Stimulated activated CD4-positive, alpha-beta T cell treated with anti-CD3 and anti-CD28 coated beads, Interleukin-12 subunit alpha, Interleukin-12 subunit beta, amount 100 ng/mL, for 24 hours (primary cell): ENCODE results near the gene VPS13D.
"Not testable (repeated sequence)": the region's sequence is repeated elsewhere in the genome, so short reads cannot be mapped to it uniquely, and the experiment has no call there.

Experiments
- DNase-seq, 2 experiments: peaks; one replicate each; pipeline ENCODE4 v3.0.0-alpha.2; 2020; ENCODE audit warnings: low read depth in 2 of 2

The VPS13D gene

DNA sequence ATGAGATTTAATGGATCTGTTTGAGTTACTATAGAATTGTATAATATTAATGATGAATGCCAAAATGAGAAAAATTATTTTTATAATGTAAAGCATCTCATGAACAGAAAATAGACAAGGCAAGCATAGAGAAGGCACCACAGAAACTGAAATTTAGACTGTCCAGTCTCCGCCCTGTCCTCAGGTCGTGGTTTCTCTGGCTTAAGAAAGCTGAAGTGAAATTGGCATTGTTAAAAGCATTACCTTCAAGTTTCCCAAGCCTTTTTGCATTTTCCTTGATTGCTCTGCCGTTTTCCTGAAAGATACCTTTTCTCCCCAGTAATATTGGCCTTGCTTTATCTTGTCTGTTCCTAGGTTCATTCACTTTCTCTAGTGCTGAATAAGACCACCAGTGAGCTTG is 58.0 kb downstream of the VPS13D start:
- DNase-seq, result no peak

DNA sequence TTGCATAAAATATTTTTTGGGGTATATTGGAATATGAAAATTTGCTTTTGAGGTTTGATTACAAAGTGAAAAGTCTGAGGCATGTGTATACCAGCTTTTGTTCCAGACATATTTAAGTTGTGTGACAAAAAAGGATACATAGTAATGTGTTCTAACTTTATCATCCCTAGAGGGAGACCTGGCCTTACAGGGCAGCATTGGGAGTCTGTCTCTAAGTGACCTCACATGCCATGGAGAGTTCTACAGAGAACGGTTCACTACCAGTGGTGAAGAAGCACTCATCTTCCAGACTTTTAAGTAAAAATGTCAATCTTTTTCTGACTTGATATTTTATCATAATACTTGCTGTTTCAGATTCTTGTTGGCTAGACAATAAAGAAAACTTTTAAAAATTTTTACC is 61.0 kb downstream of the VPS13D start:
- DNase-seq, result no peak

DNA sequence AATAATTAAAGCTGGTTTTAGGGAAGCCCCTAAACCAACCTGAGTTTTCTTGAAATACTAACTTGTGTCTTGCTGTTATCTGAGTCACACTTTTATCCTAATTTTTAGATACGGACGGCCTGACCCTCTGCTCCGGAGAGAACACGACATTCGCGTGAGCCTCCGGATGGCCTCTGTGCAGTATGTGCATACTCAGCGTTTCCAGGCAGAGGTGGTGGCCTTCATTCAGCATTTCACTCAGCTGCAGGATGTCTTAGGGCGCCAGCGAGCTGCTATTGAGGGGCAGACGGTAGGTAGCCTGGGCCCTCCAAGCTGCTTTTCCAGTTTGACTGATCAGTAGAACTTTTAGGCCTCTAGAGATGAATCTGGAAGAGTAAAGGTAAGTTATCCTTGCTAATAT is 63.6 kb downstream of the VPS13D start:
- DNase-seq, result no peak

DNA sequence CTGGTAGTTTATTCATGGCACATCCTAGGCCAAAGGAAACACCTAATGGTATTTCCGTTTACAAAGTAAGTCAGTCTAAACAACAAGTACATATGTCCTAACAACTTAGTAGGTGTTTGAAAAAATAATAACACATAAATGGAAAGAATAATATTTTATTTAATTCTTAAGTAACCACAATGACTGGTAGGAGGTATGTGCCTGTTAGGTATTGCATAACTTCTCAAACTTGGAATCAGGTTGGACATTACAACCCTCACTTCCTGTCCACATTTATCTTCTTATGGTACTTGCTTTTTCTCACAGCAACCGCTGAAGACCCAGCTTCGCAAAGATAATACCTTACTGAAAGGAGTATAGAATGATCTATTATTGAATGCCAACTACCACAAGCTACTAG is 64.2 kb downstream of the VPS13D start:
- DNase-seq, result no peak

DNA sequence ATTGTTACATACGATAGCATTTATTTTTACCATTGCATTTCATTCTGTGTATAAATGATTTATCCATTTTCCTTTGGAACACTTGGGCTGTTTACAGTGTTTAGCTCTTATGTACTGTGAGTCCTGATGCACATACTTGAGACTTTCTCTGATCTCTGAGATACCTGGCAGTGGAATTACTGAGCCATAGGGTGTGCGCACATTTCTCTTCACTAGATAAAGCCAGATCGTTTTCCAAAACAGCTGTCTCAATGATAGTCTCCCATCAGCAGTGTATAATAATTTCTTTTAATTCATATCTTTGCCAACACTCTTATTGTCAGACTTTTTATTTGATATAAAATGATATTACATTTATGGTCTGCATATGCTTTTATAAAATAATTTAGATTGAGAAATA is 66.2 kb downstream of the VPS13D start:
- DNase-seq, result no peak

DNA sequence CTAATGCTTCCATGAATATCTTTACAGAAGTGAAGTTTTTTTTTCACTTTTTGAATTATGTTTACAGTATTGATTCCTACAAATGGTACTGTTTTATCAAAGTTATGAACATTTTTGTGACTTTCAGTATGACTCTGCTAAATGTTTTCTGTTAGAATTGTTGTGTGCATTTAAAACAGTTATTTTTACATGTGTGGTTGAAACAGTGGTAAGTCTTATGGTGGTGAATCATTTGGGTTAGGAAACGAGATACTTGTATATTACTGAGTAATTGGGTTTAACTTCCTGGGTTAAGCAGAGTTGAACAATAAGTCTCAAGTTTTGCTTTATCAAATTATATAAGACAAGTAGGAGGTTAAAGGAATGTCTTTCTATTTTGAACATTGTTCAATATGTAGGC is 66.8 kb downstream of the VPS13D start:
- no peak for DNase-seq

DNA sequence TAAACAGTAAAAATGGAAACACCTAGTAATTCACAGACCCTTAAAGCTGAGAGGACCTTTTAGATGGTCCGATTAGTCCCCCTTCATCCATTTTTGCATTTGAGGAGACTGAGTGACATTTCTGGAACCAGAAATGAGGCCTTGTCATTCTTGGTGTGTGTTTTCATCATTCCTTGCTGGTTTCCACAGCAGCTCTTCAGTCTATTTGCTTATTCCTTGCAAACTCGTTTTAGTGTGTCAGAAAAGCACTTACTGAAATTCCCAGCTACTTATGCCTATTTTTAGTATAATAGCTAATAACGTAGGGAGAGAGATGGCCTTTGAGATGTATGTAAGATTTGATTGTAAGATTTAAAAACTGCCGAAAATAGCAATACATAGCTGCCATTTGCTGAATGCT is 70.9 kb downstream of the VPS13D start:
- no peak for DNase-seq

DNA sequence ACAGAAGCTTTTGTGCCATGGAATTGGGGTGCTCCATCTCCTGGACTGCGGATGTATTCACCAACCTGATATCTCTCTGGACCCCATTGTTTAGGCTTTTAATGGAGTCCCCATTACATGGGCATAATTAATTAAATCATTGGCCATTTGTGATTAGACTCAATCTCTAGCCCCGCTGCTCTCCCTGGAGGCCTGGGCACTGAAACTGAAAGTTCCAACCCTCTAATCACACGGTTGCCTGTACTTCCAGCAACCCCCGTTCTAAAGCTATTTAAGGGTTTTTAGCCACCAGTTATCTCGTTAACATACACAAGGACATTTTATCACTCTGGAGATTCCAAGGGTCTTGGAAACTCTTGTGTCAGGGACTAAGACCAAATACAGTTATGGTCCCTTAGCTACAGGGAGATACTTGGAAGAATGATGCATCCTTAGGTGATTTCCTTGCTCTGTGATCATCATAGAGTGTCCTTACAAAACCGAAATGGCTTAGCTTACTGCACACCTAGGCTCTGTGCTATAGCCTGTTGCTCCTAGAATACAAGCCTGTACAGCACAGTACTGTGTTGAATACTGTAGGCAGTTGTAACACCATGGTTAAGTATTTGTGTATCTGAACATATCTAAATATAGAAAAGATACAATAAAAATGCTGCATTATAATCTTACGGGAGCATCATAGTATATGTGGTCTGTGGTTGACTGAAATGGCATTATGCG is 71.8 kb downstream of the VPS13D start:
- DNase-seq, result no peak

DNA sequence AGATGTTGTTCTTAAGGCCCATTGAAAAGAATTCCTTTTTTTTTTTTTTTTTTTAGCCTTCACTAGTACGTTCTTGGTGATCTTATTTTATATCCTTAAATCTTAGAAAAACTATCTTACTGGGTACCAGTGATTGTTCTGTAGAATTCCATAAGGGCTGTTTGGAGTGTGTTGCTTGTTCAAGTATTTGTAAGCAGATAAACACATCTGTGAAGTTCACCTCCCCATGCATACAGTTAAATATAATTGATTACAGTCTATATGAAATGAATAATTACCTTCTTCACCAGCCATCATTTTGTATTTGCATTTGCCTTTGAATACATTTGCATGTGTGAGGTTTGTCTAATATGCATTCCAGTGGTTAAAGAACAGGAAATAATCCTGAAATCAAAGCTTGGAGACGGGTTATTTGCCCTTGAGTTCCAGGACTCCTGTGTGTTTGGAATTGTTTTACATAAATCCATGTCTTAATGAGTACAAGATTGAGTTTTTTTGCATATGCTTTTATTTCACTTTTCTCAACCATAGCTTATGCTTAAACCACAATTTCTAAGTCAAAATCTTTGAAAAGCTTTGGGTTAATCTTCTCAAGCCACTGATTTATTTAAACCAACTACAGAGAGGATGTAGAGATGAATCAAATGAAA is 73.1 kb downstream of the VPS13D start:
- DNase-seq, result no peak

DNA sequence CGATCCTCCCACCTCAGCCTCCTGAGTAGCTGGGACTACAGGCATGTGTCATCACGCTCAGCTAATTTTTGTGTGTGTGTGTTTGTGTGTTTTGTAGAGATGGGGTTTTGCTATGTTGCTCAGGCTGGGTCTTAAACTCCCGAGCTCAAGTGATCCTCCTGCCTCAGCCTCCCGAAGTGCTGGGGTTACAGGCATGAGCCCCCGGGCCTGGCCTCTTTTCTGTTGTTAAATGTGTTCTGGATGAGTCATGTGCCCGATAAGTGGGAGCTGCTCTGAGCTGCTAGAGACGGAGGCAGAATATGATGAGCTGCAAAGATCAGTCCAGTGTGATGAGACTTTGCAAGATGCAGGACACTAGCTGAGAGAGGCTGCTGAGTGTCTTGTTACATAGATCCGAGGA is 75.5 kb downstream of the VPS13D start:
- no peak for DNase-seq

DNA sequence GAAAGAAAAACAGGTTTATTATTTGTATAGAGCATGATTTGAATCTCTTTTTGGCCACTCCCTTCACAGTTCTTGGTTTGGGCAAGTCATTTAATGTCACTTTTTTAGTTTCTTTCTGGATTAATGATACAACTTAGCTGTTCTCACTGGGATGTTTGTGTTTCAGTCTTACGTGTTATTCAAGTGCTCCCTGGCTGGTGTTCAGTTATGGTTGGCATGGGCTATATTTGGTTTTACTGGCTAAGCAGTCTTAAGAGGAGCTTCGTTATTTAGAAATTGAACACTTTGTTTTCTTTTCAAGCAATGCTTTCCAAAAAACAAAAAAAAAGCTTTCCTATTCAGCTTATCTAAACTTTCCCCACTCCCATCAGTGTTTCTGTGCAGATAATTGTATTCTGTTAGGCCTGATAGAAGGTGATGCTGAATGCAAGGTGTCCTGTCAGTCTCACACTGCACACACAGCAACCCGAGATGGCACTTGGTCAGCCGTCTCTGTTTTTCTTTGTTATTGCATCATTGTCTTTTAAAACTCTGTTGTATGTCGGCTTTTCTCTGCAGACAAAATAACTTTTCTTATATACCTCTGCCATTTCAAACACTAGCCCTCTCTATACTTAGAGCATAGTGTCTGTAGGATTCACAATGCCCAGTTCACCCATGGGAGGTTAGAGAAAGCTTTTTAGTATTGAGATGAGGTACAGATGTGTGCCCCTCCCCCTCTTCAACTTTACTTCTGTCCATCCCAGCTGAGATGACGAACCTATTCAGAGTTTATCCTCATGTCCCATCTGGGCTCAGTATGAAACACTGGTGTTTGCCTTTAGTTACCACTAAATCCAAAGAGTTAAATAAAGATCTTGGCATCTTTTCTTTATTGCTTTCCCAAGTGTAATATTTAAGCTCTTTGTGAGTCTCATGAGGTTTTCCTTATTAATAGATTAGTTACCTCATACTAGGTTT is 80.2 kb downstream of the VPS13D start:
- DNase-seq, result no peak

DNA sequence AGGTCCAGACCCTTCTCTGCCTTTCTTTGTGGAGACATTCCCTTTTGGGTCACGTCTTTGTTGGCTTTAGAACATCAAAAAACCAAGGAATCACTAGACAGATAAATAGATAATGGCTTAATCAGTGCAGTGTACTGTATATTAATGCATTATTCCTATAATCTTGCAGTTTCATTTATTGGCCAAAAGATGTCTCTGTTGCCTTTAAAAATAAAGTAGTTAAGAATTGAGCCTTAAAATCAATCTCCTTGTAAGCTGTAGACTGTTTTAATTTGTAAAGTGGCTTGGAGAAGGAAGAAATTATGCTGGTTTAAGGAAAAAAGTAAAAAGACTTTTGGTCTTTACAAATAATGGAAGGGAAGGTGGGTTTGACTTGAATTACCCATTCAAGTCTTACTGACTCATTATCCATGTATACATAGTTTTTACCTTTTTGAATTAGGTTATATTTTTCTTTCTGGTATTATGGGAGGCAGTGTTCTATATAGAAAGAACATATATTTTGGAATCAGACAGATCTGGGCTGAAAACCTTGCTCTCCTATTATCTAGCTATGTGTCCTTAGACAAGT is 84.6 kb downstream of the VPS13D start:
- DNase-seq, result no peak

DNA sequence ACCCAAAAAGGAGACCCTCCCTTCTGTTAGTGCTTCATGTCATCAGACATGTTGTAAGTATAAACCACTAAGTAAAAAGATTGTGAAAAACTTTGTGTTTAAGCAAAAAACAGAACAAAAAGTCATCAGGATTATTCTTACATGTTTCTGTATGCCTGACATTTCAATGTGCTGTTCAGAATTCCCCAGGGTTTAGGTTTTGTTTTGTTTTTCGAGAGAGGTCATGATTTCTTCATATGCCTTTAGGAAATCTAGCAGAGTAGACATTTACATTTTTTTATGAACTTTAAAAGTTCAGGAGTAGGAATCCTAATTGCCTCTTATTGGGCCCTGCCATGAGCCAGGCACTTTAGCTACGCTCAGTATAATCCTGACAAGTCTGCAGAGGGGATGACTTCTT is 85.3 kb downstream of the VPS13D start:
- no peak for DNase-seq

DNA sequence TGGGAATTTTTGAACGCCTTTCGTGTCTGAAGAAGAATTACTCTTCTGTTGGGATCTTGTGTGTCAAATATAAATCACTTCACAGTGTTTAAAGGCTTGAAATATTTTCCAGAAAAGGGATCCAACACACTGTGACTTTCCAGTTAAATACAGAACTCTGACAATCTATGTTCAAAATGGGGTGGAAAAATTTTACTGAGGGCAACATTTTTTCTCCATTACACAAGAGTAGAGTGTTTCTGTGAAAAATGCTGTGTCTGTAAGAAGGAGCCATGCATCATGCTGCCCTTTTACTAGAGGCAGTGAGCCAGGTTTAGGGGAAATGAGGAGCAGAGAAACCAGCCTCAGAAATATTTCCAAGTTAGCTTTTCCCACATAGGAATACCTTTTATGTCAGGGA is 86.5 kb downstream of the VPS13D start:
- DNase-seq, result no peak

DNA sequence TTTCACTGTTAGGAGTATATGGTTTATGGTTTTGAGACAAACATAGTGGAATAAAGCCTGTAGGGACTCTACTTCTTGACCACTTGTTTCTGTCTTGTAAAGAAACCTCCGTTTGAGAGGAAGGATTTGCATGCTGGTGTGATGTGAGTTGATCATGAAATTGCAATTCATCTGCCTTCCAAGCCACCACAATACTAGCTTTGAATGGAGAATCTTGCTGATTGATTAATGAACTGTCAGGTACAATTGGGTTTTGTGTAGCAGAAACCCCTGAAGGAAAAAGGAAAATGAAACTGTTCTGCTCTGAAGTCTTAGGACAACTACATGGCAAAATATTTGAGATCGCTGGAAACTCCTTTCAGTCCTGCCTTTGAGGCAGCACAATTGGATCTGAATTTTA is 90.7 kb downstream of the VPS13D start:
- DNase-seq, result no peak

DNA sequence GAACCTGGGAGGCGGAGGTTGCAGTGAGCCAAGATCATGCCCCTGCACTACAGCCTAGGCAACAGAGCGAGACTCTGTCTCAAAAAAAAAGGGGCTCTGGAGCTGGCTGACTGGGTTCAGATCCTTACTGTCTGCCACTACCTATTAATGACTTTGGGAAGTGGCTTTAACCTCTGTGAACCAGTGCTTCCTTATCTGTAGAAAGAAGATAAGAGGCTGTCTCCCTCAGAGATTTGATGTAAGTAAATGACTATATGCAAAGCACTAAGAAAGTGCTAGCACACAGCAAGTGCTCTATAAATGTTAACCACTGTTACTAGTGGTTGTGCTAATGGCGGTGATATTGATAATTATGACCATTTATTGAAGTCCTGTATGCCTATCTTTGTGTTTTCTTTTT is 94.6 kb downstream of the VPS13D start:
- no peak for DNase-seq

DNA sequence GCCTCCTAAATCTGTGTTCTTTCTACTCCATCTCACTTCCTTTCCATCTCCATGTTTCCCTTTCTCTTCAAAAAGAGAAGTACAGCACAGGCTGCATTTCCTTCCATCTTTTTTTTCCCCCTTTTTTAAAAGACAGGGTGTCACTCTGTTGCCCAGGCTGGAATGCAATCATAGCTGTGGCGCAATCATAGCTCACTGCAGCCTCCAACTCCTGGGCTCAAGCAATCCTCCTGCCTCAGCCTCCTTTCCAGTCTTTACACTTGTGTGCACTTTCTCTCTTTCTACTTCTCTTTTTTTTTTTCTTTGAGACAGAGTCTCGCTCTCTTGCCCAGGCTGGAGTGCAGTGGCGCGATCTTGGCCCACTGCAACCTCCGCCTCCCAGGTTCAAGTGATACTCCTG is 95.1 kb downstream of the VPS13D start:
- not testable (repeated sequence) for DNase-seq

DNA sequence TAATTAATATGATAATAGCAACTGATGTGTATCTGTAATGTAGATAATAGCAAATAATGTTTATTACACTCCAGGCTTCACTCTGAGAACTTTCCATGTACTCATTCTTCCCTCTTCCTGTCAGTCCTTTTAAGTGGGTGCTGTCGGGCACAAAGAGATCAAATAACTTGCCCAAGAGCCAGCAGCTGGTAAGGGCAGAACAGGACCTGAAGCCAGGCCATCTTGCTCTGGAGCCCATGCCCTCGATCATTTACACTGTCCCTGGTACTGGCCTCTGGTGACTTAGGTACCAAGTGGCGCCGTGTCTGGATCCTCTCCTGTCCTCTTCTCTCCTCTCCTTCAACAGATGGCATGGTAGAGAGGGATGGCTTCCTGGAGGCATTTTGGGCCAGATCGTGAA is 97.2 kb downstream of the VPS13D start:
- no peak for DNase-seq

DNA sequence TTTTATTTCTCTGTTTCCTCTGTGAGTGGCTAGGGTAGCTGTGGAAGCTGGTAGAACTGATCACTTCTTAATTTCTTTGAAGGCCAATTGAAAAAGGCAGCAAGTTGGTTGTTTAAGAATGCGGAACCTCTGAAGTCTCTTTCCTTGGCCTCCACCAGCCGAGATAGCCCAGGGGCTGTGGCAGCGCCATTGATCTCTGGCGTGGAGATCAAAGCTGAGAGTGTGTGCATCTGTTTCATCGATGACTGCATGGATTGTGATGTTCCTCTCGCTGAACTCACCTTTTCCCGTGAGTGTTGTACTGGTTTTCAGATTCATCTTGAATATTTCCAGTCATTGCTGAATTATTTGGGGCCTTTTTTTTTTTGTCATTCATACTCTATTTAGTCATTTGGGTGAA is 97.7 kb downstream of the VPS13D start:
- no peak for DNase-seq

DNA sequence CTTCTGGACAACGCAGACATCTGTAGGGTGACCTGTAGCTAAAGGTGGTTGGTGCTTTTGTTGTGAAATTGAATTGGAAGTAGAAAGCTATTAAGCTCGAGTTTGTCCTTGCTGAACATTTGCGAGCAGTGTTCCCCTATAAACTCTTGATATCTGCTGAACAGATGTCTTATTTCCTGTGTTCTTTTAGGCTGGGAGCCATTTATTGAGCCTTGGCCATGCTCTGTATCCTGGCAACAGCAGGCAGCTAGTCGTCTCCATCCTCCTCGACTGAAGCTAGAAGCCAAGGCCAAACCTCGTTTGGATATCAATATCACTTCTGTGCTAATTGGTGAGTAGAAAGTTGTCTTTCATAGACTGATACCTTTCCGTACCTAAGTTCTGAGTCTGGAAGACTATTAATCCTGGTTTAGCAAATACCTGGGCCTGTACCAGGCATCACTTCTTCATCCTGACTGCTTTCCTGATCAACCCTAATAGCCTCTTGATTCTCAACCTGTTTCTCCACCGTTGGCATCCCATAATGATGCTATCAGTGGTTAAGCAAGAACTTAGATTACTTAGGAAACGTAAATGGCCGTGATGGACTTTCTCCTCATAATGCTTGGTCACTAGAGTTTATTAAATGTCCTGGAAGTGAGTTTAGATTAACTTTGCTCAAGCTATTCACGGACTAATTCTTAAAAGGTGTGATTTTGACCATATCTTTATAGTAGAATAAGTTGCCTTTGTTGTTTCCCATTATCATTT is 103.4 kb downstream of the VPS13D start:
- DNase-seq, result no peak

DNA sequence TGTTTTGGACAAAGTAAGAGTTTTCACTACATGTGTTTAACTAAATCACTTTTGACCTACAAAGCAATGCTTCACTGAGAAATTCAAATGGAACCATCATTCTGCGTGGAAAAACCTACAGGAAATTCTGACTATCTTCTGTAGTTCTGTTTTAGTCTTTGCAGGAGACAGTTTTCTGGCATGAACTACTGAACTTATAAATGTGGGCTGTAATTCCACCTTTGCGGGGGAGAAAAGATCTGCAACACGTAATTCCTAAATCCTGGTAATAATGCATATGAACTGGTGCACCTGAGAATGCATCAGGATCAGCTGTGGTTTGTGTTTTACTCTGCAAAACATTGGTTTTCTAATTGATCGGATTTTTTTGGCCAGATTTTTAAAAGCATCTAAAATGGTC is 106.0 kb downstream of the VPS13D start:
- DNase-seq, result no peak

DNA sequence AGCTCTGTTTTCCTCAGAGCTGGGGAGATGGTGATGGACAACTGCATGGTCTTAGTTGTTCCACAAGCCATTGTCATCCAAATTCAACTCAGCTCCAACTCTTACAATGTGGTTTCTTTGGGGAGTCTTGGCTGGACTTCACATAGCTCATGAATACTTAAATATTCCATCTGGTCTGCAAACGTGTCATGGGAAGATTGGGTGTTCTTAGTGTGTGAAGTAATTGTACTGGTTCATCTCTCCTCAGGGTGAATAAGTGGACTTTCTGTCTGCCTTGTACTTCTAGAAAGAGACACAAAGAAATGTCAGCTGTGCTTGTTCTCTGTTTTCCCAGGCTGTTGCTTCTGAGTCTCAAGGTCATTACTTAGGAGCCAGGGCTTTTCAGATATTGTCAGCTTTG is 106.6 kb downstream of the VPS13D start:
- no peak for DNase-seq
